ENCODE data around the gene NKAPD1. TPM values are rescaled to one million over a fixed set of nuclear protein-coding genes. Genes with fewer than 3 reads are reported as not detected.
A peak's percentile ranks its signal among the peaks of the same experiment; 100 is the strongest.

The NKAPD1 gene
- total RNA-seq, 4 donors from 2014 or later: 3.0 to 24.0 (median 8.7) TPM

DNA sequence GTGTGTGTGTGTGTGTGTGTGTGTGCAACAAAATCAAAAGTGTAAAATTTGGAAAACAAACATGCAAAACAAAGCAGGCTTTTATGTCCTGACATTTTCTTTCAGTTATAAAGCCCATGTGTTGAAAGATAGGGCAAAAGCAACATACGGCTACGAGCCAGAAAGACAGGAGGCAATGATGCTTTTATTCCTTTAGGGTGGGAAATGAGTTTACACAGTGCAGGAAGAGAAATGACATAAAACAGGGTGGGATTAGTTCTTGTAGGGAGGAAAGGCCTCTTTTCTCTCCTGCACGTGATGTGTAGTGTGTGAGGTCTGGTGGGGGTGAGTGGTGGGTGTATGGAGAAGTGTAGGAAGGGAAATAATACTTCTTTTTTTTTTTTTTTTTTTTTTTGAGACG lies 60.4 kb downstream of the NKAPD1 start:
- in situ Hi-C loops (cut with MboI; ENCODE audit: low pct_ligation_motif_present in 1 of 4, low pct_unique_long_range_greater_than_20kb in 1 of 4, low sequenced_read_pairs in 3 of 4) (no loop called here), intact Hi-C loops (cut with DNase I; ENCODE audit: low total_unique reads) (loop anchor here (5.0 kb wide), 1 partner anchor 857 kb away; no protein-coding TSS in a partner anchor)
- WGBS, 2 donors (ENCODE audit: low coverage in 1 of 2): 27 to 59% methylated on average over 3 of the region's 4 CpGs

More for the DNA sequence above, 60.4 kb downstream of the NKAPD1 start:
- peaks cover 11 to 44% (median 28%) of the 10 kb centered on the region in 4 donors for H3K4me1 ChIP-seq
- H3K36me3 ChIP-seq: no peaks in the 10 kb centered on the region
- peak overlapping the region; percentile 83 to 86 (median 84) for H3K27ac ChIP-seq
- TF ChIP-seq CTCF (IDR thresholded peaks at IDR 0.05): peak in 1 of 5 experiments; percentile 9
- no peak for TF ChIP-seq POLR2A (IDR thresholded peaks at IDR 0.05)
- peak in 1 of 3 donors; percentile 57 for TF ChIP-seq POLR2AphosphoS5 (IDR thresholded peaks at IDR 0.05)
- TF ChIP-seq EP300 (IDR thresholded peaks at IDR 0.05; ENCODE audit: low read depth): no peak
- H3K27me3 ChIP-seq: no peaks in the 10 kb centered on the region
- no peaks in the 10 kb centered on the region for H3K9me3 ChIP-seq
- DNase-seq: peak; percentile 16
- no peak overlapping the region for H3K4me3 ChIP-seq

Small RNA genes lying within 50 kb of the gene (small RNA-seq; reads per million reads assigned to genes)
- gene AP000907.3: 0 reads per million in 4 donors
- gene RNU6-893P: 0 reads per million in 4 donors

Other genes with a start within 250 kb of the NKAPD1 start
- 10 to 100 TPM; 18.4 to 51.1 (median 35.0) TPM for gene ALG9, start 202.7 kb upstream of the NKAPD1 start, total RNA-seq
- 1 to 10 TPM in 3 of 4 donors, not detected in 1; 1.4 to 3.4 (median 1.5) TPM for gene FDXACB1, start 195.1 kb upstream of the NKAPD1 start, total RNA-seq
- 10 to 100 TPM in 2 of 4 donors, under 1 TPM in 1, not detected in 1; 0.20 to 19.8 (median 18.8) TPM for gene CFAP68, start 194.8 kb upstream of the NKAPD1 start, total RNA-seq
- 100 to 1,000 TPM in 1 of 4 donors, 10 to 100 TPM in 3; 38.0 to 112 (median 68.2) TPM for gene CRYAB, start 162.5 kb upstream of the NKAPD1 start, total RNA-seq
- 1 to 10 TPM in 1 of 4 donors, not detected in 3; 1.3 TPM for gene HSPB2, start 161.6 kb upstream of the NKAPD1 start, total RNA-seq
- 10 to 100 TPM in 1 of 4 donors, 1 to 10 TPM in 2, not detected in 1; 3.0 to 11.1 (median 9.1) TPM for gene C11orf52, start 155.4 kb upstream of the NKAPD1 start, total RNA-seq
- 100 to 1,000 TPM in 1 of 4 donors, 10 to 100 TPM in 3; 21.8 to 115 (median 35.0) TPM for gene DIXDC1, start 137.0 kb upstream of the NKAPD1 start, total RNA-seq
- gene DLAT, start 48.9 kb upstream of the NKAPD1 start, total RNA-seq: 10 to 100 TPM; 20.2 to 40.3 (median 23.8) TPM
- 100 to 1,000 TPM in 1 of 4 donors, 1 to 10 TPM in 1, under 1 TPM in 1, not detected in 1; 0.68 to 372 (median 1.6) TPM for gene PIH1D2, start 282 bp upstream of the NKAPD1 start, total RNA-seq
- 10 to 100 TPM; 26.2 to 58.9 (median 40.6) TPM for gene TIMM8B, start 12.5 kb downstream of the NKAPD1 start, total RNA-seq
- 100 to 1,000 TPM in 3 of 4 donors, 10 to 100 TPM in 1; 30.3 to 268 (median 145) TPM for gene SDHD, start 12.6 kb downstream of the NKAPD1 start, total RNA-seq
- gene IL18, start 89.8 kb downstream of the NKAPD1 start, total RNA-seq: 100 to 1,000 TPM in 1 of 4 donors, 10 to 100 TPM in 3; 18.1 to 169 (median 76.0) TPM
- 1 to 10 TPM in 1 of 4 donors, under 1 TPM in 1, not detected in 2; 0.96 to 1.3 TPM for gene TEX12, start 93.1 kb downstream of the NKAPD1 start, total RNA-seq
- 10 to 100 TPM in 1 of 4 donors, 1 to 10 TPM in 3; 2.8 to 12.1 (median 4.0) TPM for gene BCO2, start 101.2 kb downstream of the NKAPD1 start, total RNA-seq
- 10 to 100 TPM in 2 of 4 donors, 1 to 10 TPM in 2; 9.7 to 29.1 (median 18.7) TPM for gene PTS, start 152.1 kb downstream of the NKAPD1 start, total RNA-seq
- not detected for gene PLET1, start 186.6 kb downstream of the NKAPD1 start, total RNA-seq

Data from transverse colon (tissue), 4 donors.